HG02973 (cell line): Measurements from ENCODE around the gene UBXN6.
A peak's percentile ranks its signal among the peaks of the same experiment; 100 is the strongest.

ENCODE experiments used
- ATAC-seq: cut with Tn5 transposase; IDR thresholded peaks from one replicate; pipeline ENCODE4 v1.9.1; 2021; ENCODE audit warnings: moderate library complexity; ENCODE audit not compliant: unreplicated experiment

UBXN6 gene, protein sequence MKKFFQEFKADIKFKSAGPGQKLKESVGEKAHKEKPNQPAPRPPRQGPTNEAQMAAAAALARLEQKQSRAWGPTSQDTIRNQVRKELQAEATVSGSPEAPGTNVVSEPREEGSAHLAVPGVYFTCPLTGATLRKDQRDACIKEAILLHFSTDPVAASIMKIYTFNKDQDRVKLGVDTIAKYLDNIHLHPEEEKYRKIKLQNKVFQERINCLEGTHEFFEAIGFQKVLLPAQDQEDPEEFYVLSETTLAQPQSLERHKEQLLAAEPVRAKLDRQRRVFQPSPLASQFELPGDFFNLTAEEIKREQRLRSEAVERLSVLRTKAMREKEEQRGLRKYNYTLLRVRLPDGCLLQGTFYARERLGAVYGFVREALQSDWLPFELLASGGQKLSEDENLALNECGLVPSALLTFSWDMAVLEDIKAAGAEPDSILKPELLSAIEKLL

DNA sequence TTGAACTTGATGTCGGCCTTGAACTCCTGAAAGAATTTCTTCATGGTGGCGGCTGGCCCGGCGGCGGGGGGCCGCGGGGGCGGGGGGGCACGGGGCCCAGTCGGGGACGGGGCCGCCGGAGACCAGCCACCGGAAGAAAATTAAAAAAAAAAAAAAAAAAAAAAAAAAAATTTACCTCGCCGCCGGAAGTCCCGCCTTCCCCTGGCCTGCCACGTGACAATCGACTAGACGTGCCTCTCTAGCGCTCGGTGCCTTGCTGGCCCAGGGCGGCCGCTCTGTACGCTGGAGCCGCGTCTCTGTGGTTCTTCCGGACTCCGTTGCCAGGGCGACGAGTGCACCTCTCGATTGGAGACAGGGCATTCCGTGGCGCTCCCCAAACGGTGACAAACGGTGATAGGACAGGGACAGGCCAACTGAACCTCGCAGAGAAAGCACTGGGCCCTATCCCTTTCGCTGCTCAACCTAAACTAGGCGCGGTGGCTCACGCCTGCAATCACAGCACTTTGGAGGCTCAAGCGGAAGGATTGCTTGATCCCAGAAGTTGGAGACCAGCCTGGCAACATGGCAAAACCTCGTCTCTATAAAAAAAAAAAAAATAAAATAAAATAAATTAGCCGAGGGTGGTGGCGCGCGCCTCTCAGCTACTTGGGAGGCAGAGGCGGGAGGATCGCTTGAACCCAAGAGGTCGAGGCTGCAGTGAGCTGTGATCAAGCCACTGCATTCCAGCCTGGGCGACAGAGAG is at the start of gene UBXN6:
Gene UBXN6 (minus strand): TSS at position 141 of the 742 bp plus-strand sequence. CDS start 97 bp downstream, at position 44.
- peak; percentile 86 for ATAC-seq

DNA sequence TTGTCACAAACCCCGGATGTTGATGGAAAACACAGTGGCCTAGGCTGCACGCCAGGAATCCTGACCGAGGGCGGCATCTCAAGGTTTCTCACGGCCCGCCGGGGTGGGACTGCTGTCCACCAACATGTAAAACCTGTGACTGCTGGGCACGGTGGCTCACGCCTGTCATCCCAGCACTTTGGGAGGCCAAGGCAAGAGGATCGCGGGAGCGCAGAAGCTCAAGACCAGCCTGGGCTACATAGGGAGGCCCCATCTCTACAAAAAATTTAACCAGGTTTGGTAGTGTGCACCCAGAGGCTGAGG is 49.5 kb upstream of the UBXN6 start:
- ATAC-seq = no peak

DNA sequence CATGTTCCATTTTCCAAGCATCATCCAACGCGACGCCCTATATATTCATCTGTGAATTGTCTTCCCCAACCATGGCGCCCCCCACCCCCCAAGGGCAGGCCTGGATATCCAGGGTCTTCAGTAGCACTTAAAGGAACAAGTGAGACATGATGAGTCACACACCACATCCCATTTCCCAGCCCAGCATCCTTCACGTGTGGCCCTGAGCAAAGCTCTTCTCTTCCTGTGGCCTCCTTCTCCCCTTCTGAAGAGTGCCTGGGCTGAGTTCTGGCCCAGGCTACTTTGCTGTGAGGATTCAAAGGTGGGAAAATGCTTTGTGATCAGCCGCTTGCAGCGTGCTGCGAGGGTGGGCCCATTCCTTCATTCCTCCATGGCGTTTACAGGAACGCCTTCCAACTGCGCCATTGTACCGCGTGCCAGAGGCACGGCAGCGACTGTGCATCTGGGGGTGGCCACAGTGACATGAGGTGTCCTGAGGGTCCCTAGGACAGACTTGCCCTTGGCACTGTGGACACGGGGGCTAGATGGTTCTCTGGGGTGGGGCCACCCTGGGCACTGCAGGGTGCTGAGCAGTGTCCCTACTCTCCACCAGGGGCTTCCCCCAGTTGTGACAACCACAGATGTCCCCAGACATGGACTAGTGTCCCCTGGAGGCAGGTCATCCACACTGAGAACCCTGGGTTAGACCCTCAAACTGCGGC is 49.0 kb upstream of the UBXN6 start:
- no peak for ATAC-seq

DNA sequence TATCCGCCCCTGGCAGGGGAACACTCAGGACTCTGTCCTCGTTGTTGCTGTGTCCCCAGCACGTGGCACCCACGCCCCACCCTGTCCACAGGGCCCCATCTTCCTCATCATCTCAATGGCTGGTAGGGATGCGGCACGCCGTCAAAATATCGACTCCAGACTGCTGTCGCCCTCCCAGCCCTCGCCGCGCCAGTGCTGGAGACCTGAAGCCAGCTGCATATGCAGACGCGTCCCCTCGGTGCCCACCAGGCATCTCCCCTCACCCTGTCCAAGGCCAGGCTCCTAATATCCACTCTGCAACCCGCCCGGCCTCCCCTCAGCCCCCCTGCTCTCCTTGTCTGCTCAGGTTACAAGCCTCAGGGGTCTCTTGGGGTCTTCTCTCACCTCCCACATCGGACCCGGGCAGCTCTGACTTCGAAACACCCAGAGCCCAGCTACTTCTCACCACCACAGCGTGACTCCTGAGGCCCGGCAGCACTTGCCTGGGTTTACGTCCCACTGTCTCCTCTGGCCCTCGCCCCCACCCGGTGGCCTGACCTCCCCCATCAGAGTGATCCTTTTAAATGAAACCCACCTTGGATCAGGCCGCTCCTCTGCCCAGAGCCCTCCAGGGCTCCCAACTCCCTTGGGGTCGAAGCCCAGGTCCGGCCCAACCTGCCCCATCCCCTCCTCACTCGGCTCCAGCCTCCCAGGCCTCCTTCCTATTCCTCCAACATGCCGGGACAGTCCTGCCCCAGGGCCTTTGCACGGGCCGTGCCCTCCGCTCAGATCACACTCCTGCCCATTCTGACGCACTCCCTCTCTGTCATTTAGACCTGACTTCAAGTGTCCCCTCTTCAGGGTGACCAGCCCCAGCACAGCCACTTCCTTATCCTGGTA is 48.2 kb upstream of the UBXN6 start:
- no peak for ATAC-seq

DNA sequence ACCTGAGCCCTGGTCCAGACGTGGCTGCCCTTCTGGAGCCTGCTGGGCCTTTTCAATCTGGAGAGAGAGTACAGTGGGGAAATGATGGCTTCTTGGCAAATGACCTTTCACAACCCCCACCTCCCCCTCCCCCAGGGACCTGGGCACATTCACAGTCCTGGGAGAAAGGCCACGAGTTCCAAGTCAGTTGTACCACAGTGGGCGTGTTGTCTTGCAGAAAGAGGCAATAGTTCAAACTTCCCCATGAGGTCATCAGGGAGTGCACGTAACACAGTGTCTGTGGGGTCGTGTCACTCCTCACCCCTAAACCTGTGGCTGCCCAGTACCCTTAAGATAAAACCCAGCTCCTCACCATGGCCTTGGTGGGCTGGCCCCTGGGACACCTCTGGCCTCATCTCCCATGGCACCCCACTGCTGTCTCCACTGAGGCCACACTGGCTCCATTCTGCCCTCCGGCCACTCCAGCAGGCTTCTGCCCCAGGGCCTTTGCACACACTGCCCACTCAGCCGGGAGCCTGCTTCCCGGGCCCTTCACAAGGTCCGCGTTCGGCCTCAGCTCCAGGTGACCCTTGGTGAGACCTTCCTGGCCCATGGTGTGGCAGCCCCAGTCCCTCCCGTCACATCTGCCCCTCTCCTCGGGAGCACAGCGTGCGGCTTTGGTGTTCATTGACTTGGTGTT is 47.4 kb upstream of the UBXN6 start:
- no peak for ATAC-seq

DNA sequence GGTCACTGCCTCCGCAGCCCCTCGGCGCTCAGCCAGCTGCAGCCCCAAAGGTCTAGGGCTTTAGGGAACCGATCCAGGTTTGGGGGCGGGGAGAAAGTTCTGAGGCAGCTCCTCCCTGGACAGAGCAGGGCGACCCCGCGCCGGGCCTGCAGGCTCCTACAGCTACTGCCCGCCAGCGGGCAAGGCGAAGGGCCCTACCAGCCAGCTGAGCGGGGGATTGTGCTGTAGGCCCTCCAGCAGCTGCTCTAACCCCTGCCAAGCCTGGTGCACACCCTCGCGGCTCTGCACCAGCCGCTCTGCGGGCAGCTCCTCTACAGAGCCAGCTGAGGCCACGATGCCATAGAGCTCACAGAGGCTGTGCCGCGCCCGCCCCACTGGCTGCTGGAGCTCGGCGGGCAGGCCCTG is 46.7 kb upstream of the UBXN6 start:
- ATAC-seq = no peak

DNA sequence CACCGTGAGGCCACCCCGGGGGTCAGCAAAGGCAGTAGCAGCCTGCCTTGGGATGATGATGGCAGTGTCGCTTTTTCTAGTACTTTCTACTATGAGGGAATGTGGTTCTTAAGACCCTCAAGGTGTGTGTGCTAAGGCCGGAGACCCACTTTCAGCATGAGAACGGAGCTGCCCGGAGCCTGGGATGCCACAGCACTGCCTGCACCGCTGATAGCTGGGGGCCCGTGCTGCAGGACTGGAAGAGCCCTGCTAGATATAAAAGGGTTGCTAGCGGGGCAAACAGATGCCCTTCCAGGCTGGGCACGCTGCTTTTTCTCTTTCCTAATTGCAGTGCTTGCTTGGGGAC is 46.2 kb upstream of the UBXN6 start:
- ATAC-seq = no peak

DNA sequence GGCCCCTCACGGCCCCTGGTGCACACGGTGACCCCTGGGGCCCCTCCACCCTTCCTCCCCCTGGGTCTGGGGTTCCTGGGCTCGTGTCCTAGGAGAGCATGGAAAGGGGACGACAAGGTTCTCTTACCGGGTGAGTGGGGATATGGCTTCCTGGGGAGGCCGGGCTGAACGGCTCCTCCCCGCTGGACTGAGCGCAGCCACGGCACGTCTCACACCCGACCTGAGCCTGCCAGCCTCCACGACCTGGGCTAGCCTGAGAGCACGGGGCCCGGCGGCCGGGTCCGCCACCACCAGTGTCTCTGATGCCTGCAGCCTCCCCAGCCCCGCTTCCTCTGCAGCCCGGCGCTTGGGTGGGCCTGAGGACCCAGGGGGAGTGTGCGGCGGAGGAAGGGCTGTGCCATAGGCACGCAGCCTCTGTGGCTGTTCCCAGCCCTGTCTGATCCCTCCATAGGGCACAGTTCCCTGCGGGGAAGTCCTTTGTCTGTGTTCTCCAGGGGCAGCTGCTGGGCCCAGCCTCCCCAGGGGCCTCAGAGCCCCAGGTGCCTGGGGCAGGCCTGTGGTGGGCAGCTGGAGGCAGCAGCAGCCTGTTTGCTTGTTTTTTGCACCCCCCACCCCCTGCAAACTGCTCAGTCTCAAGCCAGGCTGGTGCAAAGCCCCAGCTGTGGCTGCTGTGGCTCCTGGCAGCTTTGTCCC is 45.7 kb upstream of the UBXN6 start:
- ATAC-seq = no peak

DNA sequence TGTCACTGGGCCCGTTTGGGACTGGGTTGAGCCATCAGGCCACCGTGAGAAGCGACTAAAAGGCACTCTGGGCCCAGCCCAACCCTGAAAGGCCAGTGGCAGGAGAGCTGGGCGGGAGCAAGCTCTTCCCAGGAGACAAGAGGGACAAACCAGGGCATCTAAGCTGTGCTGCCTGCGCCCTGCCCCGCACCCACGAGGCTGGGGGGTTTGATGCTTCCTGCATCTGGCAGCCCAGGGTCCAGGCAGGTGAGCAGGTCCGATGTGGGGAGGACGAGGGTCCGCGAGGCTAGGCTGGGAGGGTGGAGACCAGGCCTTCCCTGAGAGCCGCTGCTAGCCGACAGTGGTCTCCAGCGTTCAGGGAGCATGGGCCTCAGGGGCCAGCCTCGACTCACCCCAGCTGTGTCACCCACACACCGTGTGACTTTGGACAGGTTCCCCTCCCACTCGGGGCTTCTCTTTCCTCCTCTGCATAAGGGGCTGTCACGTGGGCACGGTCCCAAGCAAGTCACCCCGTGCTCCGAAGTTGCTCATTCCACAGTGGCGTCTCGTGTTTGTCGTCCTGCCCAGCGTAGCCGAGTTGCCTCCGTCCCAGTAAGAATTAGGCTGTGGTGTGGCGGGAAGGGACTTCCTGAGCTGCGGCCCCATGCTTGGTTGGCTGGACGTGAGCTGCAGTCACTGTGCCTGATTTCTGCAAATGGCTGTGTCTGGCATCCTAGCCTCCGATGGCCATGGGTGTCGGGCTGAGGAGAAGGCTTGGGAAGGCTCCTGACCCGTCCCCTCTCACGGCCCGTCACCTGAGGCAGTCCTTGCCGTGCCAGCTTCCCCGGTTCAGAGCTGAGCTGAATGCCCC is 44.9 kb upstream of the UBXN6 start:
- ATAC-seq = no peak

DNA sequence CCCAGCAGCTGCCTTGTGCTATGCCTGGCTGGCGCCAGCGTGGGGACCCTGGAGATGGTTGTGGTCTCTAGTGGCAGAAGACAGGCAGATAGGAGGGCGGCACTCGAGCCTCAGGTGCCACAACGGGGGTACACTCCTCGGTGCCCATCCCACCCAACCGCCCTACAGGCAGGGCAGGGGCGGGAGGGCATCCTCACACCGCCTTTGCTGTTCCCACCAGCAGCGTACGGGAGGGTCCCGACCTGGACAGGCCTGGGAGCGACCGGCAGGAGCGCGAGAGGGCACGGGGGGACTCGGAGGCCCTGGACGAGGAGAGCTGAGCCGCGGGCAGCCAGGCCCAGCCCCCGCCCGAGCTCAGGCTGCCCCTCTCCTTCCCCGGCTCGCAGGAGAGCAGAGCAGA is 44.1 kb upstream of the UBXN6 start:
- ATAC-seq = no peak

DNA sequence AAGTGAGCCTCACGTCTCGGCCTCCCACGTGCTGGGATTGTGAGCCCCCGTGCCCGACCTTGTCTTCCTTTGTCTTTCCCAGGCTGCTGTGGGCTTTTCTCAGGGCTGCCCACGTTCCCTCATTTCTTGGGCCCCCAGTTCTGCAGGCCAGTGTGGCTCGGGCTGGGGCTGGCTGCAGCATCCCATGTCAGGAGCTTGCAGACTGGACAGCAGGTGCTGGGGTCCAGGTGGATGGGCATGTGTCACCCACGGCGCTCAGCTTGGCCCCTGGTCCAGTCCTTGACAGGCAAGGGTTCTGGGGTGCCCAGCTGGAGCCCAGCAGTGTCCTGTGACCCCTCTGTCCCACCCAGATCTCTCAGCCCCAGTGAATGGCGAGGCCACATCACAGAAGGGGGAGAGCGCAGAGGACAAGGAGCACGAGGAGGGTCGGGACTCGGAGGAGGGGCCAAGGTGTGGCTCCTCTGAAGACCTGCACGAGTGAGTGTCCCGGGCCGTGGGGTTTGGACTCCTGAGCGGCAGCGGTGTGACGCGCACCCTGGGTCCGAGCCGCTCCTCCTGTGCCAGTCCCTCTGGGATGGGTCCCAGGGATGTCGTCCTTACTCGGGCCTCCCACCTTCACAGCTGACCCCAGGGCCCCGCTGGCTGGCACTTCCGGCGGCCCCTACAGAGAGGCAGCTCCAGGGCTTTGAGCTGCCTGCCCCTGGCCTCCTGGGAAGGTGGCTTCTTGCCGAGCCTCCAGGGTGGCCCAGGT is 43.4 kb upstream of the UBXN6 start:
- no peak for ATAC-seq

DNA sequence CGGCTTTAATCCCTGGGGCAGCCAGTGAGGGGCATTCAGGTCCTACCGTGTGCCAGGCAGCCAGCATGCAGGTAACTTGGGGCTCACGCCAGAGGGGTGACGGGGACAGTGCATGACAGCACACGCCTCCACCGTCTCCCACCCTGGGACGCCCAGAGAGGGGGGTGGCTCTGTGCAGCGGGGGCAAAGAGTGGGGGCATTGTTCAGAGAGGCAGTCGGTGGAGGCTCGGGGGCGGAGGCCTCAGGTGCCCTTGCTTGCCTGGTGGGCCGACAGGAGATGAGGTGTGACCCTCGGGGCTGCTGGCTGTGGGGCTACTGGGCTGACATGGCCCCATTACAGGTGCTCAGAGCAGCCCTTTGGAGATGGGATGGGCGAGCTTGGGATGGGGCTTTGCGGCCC is 42.3 kb upstream of the UBXN6 start:
- ATAC-seq = no peak

DNA sequence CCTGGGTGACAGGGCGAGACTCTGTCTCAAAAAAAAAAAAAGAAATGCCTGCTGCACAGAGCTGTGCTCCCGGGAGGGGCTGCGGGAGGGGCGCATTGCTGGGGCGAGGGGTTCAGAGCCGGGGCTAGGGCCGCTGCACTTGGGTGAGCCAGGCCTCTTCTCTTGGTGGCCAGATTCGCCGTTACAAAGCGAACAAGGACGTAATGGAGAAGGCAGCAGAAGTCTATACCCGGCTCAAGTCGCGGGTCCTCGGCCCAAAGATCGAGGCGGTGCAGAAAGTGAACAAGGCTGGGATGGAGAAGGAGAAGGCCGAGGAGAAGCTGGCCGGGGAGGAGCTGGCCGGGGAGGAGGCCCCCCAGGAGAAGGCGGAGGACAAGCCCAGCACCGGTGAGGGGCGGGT is 41.7 kb upstream of the UBXN6 start:
- no peak for ATAC-seq

DNA sequence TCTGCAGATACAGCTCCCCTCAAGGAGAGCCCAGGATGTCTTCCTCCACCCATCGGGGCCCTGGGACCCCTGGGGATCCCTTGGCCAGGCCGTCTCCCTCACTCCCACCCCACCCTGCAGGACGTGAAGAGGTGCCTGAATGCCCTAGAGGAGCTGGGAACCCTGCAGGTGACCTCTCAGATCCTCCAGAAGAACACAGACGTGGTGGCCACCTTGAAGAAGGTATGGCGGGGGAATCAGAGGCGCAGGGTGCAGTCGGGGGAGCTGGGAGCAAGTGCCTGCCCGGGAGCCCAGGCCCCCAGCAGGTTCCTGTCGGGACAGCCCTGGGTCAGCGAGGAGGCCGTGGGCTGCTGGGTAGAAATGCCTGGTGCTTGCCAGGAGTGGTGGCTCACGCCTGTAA is 41.1 kb upstream of the UBXN6 start:
- ATAC-seq = no peak

DNA sequence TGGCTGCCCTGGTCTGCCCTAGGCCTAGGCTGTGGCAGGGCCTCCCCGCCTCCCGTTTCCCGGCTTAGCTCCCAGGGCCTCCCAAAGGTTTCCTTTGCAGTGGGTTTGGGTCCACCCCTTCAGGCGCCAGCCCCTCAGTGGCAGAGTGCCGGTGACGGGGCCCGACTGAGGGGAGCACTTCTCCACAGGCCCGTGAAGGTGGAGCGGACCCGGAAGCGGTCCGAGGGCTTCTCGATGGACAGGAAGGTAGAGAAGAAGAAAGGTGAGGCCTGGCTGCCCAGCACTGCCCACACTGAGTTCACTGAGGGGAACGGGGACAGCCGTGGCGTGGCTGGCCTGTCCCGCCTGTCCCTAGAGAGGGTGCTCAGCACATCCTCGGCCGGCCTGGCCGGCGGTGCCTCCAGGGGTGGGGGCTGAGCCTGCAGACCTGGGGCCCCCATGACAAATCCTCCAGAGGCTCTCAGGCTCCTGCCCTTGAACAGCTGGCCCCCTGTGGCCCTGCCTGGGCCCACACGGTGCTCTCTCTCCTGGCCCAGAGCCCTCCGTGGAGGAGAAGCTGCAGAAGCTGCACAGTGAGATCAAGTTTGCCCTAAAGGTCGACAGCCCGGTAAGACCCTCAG is 40.3 kb upstream of the UBXN6 start:
- ATAC-seq = no peak

DNA sequence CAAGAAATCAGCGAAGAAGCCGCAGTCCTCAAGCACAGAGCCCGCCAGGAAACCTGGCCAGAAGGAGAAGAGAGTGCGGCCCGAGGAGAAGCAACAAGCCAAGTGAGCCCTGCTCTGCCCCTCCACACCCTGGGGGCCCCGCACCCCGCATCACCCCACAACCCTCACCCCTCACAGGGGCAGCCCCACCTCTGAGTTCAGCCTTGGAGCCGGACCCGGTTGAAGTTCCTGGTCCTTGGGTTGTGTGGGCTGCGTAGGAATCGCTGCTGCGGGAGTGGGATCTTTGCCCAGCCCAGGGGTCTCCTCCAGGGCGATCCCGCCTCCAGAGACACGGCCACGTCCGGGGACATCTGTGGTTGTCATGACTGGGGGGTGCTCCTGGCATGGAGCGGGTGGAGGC is 38.7 kb upstream of the UBXN6 start:
- no peak for ATAC-seq

DNA sequence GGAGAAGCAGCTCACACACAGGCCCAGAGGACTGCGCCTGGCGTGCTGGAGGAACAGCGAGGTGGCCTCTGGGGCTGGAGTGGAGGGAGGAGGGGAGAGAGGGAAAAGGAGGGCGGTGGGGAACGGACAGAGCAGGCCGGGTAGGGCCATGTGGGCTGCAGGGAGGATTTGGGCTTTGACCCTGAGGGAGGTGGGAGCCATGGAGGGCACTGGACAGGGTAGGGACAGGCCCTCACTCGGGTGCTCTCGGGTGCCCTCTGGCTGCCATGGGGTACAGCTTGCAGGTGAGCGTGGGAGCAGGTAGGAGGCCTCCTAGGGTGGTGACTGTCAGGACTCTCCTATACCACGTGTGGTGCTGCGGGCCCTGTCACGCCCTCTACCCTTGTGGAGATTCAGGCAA is 37.9 kb upstream of the UBXN6 start:
- no peak for ATAC-seq

DNA sequence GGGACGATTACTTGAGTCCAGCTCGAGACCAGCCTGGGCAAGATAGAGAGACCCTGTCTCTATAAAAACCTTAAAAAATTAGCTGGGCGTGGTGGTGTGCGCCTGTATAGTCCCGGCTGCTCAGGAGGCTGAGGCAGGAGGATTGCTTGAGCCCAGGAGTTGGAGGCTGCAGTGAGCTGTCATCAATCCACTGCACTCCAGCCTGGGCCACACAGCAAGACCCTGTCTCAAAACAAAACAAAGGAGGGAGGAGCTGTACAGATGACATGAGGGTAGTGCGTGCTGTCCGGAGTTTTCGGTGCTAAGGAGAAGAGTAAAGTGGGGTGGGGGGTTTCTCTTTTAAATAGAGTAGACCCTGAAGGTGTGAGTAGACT is 37.1 kb upstream of the UBXN6 start:
- no peak for ATAC-seq
